CD4-positive, alpha-beta T cell (primary cell): Measurements from ENCODE around the gene COL4A3. TPM values are rescaled to one million over a fixed set of nuclear protein-coding genes. Genes with fewer than 3 reads are reported as not detected.

Experiments
- ATAC-seq: fragments of 200-7000 bp; cut with Tn5 transposase; one replicate; pipeline ENCODE4 v1.10.0; 2022; ENCODE audit warnings: mild to moderate bottlenecking; ENCODE audit not compliant: poor library complexity
- CTCF ChIA-PET: fragments of 350-600 bp; sonication (Branson Sonifier 250); formaldehyde crosslinking; loops from one replicate; lab custom pipeline; 2021; ENCODE audit warnings: antibody characterized with exemption, inconsistent platforms; lab: Charles Lee
- POLR2A ChIA-PET: fragments of 350-600 bp; sonication (Branson Sonifier 250); formaldehyde crosslinking; loops from one replicate; lab custom pipeline; 2021; ENCODE audit warnings: antibody characterized with exemption, inconsistent platforms; lab: Charles Lee
- DNase-seq, 14 experiments: peaks; one replicate each; pipeline ENCODE4 v3.0.0-alpha.2; 2013 to 2020; ENCODE audit warnings: mixed read lengths in 2 of 14
- H3K27ac ChIP-seq, 2 donors: one replicate each; pipeline versions ENCODE4 v1.5.1 to v1.7.0; 2013; ENCODE audit warnings: low read length in 2 of 2, low read depth in 1 of 2, mild to moderate bottlenecking in 1 of 2
- H3K27me3 ChIP-seq, 2 experiments: 1 replicate in 1 of 2; 2 replicates in 1 of 2; pipeline versions ENCODE4 v1.6.1 to v1.7.0; 2013; ENCODE audit warnings: low read length in 2 of 2, control low read depth in 1 of 2, mild to moderate bottlenecking in 1 of 2, moderate library complexity in 1 of 2; ENCODE audit not compliant: insufficient read depth in 2 of 2, control insufficient read depth in 1 of 2
- H3K36me3 ChIP-seq: one replicate; pipeline ENCODE4 v1.6.1; 2013; ENCODE audit warnings: low read length, control low read depth; ENCODE audit not compliant: insufficient read depth
- H3K4me1 ChIP-seq: one replicate; pipeline ENCODE4 v1.6.1; 2013; ENCODE audit warnings: low read length, control low read depth; ENCODE audit not compliant: insufficient read depth
- H3K4me3 ChIP-seq: one replicate; pipeline ENCODE4 v1.5.1; 2013; ENCODE audit warnings: mild to moderate bottlenecking, low read length, moderate library complexity
- H3K9me3 ChIP-seq, 2 experiments: 1 replicate in 1 of 2; 2 replicates in 1 of 2; pipeline versions ENCODE4 v1.6.1 to v1.7.0; 2013; ENCODE audit warnings: low read length in 2 of 2, mild to moderate bottlenecking in 2 of 2, control low read depth in 1 of 2, moderate library complexity in 1 of 2; ENCODE audit not compliant: control insufficient read depth in 1 of 2, insufficient read depth in 1 of 2
- H3K27ac Mint-ChIP-seq: one replicate; pipeline ENCODE4 v1.8.0; 2020; ENCODE audit warnings: mixed read lengths
- H3K27me3 Mint-ChIP-seq: one replicate; pipeline ENCODE4 v1.8.0; 2021; ENCODE audit warnings: mixed read lengths
- H3K36me3 Mint-ChIP-seq: one replicate; pipeline ENCODE4 v1.8.0; 2021; ENCODE audit warnings: low read depth, mixed read lengths
- H3K4me1 Mint-ChIP-seq: one replicate; pipeline ENCODE4 v1.8.0; 2021; ENCODE audit warnings: low read depth, mixed read lengths
- H3K4me3 Mint-ChIP-seq: one replicate; pipeline ENCODE4 v1.8.0; 2020; ENCODE audit warnings: mild to moderate bottlenecking, mixed read lengths
- H3K9me3 Mint-ChIP-seq: one replicate; pipeline ENCODE4 v1.8.0; 2020; ENCODE audit warnings: mixed read lengths
- CTCF ChIP-seq: fragments of 200-600 bp; IDR thresholded peaks from one replicate; pipeline ENCODE4 v1.8.0; 2022; ENCODE audit warnings: antibody characterized with exemption, mild to moderate bottlenecking
- intact Hi-C, 2 experiments: fragments of 100-400 bp; cut with DNase I in 1 of 2; cut with micrococcal nuclease in 1 of 2; formaldehyde crosslinking; loops; one replicate each; pipeline versions ENCODE4 v1.15.1 to v1.9.0; 2023 to 2025; cut with DNase I, micrococcal nuclease
- total RNA-seq, 174 experiments: library from RNA in 2 of 174; stranded (reverse) in 2 of 174; gene quantifications; one replicate each; pipeline ENCODE4 v1.2.3 and lab custom pipeline; 2021 to 2026

COL4A3 gene
- total RNA-seq, 2 experiments from 2014 or later: not detected

GRCh38 chr2:227152093-227152766 is 12.2 kb upstream of the COL4A3 start:
- Histone ChIP-seq H3K27ac (no peak overlapping the region), H3K27me3 (peaks cover 5 to 19% of the 10 kb centered on the region in 2 experiments), H3K9me3 (peaks cover 0 to 5% of the 10 kb centered on the region in 2 experiments), H3K4me1 (no peaks in the 10 kb centered on the region), H3K36me3 (no peaks in the 10 kb centered on the region), H3K4me3 (no peak overlapping the region)
- POLR2A ChIA-PET: no interaction called here
- Mint-ChIP-seq H3K36me3 (no peaks in the 10 kb centered on the region), H3K4me1 (no peaks in the 10 kb centered on the region), H3K4me3 (no peak overlapping the region), H3K27ac (no peak overlapping the region), H3K9me3 (peaks cover 6% of the 10 kb centered on the region), H3K27me3 (peaks cover 59% of the 10 kb centered on the region)
- DNase-seq: no peak
- TF ChIP-seq CTCF: no peak
- no peak for ATAC-seq
- intact Hi-C loops: no loop called here
- CTCF ChIA-PET: no interaction called here

DNA sequence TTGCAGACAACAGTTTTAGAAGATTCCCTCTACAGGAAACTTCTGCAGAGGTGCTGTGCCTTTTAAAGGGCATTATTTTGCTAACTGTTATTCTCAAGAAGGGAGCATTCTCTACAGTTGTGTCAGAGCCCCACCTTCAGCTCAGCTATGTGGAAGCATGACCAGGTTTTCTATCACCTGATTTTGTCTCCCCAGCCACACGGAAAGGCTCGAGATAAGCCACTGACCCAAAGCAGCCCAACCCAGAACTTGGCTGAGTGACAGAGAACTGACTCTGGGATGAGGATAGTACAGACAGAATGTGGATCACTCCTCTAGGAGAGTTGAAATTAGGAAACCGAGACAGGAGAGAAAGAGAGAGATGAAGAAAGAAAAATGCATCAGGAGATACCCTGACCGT is 11.1 kb upstream of the COL4A3 start:
- ChIA-PET CTCF (no interaction called here), POLR2A (no interaction called here)
- intact Hi-C loops: no loop called here
- Histone ChIP-seq H3K36me3 (no peaks in the 10 kb centered on the region), H3K27ac (no peak overlapping the region), H3K4me1 (no peaks in the 10 kb centered on the region), H3K9me3 (peaks cover 0 to under 1% of the 10 kb centered on the region in 2 experiments), H3K27me3 (peaks cover 4 to 19% of the 10 kb centered on the region in 2 experiments), H3K4me3 (no peak overlapping the region)
- DNase-seq: no peak
- H3K27me3 Mint-ChIP-seq: peaks cover 59% of the 10 kb centered on the region
- H3K4me3 Mint-ChIP-seq: no peak overlapping the region
- H3K4me1 Mint-ChIP-seq: no peaks in the 10 kb centered on the region
- TF ChIP-seq CTCF: no peak
- H3K27ac Mint-ChIP-seq: no peak overlapping the region
- H3K36me3 Mint-ChIP-seq: no peaks in the 10 kb centered on the region
- no peak for ATAC-seq
- peaks cover 3% of the 10 kb centered on the region for H3K9me3 Mint-ChIP-seq

GRCh38 chr2:227153758-227154486 is 10.5 kb upstream of the COL4A3 start:
- Histone ChIP-seq H3K27ac (no peak overlapping the region), H3K36me3 (no peaks in the 10 kb centered on the region), H3K27me3 (peaks cover 4 to 19% of the 10 kb centered on the region in 2 experiments), H3K4me3 (no peak overlapping the region), H3K9me3 (no peaks in the 10 kb centered on the region), H3K4me1 (no peaks in the 10 kb centered on the region)
- Mint-ChIP-seq H3K27me3 (peaks cover 60% of the 10 kb centered on the region), H3K27ac (no peak overlapping the region), H3K4me1 (no peaks in the 10 kb centered on the region), H3K4me3 (no peak overlapping the region), H3K9me3 (peaks cover 3% of the 10 kb centered on the region), H3K36me3 (no peaks in the 10 kb centered on the region)
- DNase-seq (no peak), ATAC-seq (no peak)
- TF ChIP-seq CTCF: no peak
- intact Hi-C loops: no loop called here
- ChIA-PET POLR2A (no interaction called here), CTCF (no interaction called here)
